Tibial nerve (tissue), 4 donors: ENCODE results near the gene FBH1.

ENCODE experiments used
- CTCF ChIP-seq, 5 experiments: fragments of 200-600 bp in 3 of 5; fragments of 450-650 bp in 2 of 5; sonication (generic) in 3 of 5; IDR thresholded peaks; one replicate each; pipeline ENCODE4 v1.5.1; 2016 to 2019; ENCODE audit warnings: antibody characterized with exemption in 5 of 5, mild to moderate bottlenecking in 3 of 5, moderate library complexity in 2 of 5
- EP300 ChIP-seq, 2 donors: sonication (generic); formaldehyde crosslinking; IDR thresholded peaks; one replicate each; pipeline ENCODE4 v1.6.1; 2017; ENCODE audit warnings: antibody characterized with exemption in 2 of 2, mild to moderate bottlenecking in 1 of 2
- POLR2A ChIP-seq, 2 donors: fragments of 450-650 bp; IDR thresholded peaks; one replicate each; pipeline ENCODE4 v1.6.1; 2017; ENCODE audit warnings: antibody characterized with exemption in 2 of 2, mild to moderate bottlenecking in 2 of 2, moderate library complexity in 2 of 2

- TF ChIP-seq CTCF (IDR thresholded peaks at IDR 0.05) (no peak), POLR2A (IDR thresholded peaks at IDR 0.05) (no peak), EP300 (IDR thresholded peaks at IDR 0.05) (no peak)
Observed at GRCh38 chr10:5919568-5919967, 29.5 kb downstream of the FBH1 start.
